ENCODE measurements around the gene VSIR.

Gene VSIR

GRCh38 chr10:71727105-71727737, 46.1 kb downstream of the VSIR start:
- DNase-seq, result no peak

- no peak for DNase-seq
These were observed 46.7 kb downstream of the VSIR start for GRCh38 chr10:71726580-71727104.

- no peak for DNase-seq
These were observed 47.2 kb downstream of the VSIR start for GRCh38 chr10:71725998-71726579.

- DNase-seq, result no peak
These were observed 48.1 kb downstream of the VSIR start for GRCh38 chr10:71725249-71725648.

- no peak for DNase-seq
These were observed 48.8 kb downstream of the VSIR start for GRCh38 chr10:71724539-71724938.

- no peak for DNase-seq
These were observed 50.0 kb downstream of the VSIR start for GRCh38 chr10:71723311-71723710.

- DNase-seq, result no peak
These were observed 50.5 kb downstream of the VSIR start for GRCh38 chr10:71722849-71723248.

GRCh38 chr10:71721313-71721712, 52.0 kb downstream of the VSIR start:
- no peak for DNase-seq

GRCh38 chr10:71720288-71720687, 53.0 kb downstream of the VSIR start:
- DNase-seq, result no peak

GRCh38 chr10:71719464-71720201, 53.7 kb downstream of the VSIR start, which contains the start of gene C10orf105:
Gene C10orf105, minus strand, starts transcription at chr10:71719778. Its CDS starts 3,441 bp downstream, at chr10:71716337.
- no peak for DNase-seq

GRCh38 chr10:71719042-71719441, 54.3 kb downstream of the VSIR start:
- DNase-seq, result no peak

GRCh38 chr10:71718165-71718698, 55.1 kb downstream of the VSIR start:
- DNase-seq, result no peak

GRCh38 chr10:71717551-71717951, 55.8 kb downstream of the VSIR start:
- DNase-seq, result no peak

- DNase-seq, result no peak
These were observed 56.3 kb downstream of the VSIR start for GRCh38 chr10:71717056-71717455.

- DNase-seq, result no peak
These were observed 56.9 kb downstream of the VSIR start for GRCh38 chr10:71716426-71716825.

- DNase-seq, result no peak
These were observed 57.5 kb downstream of the VSIR start for GRCh38 chr10:71715860-71716259.

- DNase-seq, result no peak
These were observed 58.3 kb downstream of the VSIR start for GRCh38 chr10:71715026-71715425.

- DNase-seq, result no peak
These were observed 58.7 kb downstream of the VSIR start for GRCh38 chr10:71714592-71714991.

- DNase-seq, result no peak
These were observed 59.3 kb downstream of the VSIR start for GRCh38 chr10:71714031-71714410.

- no peak for DNase-seq
These were observed 59.9 kb downstream of the VSIR start for GRCh38 chr10:71713135-71714030.

GRCh38 chr10:71712572-71713134, 60.7 kb downstream of the VSIR start:
- DNase-seq, result no peak

GRCh38 chr10:71712170-71712569, 61.1 kb downstream of the VSIR start:
- no peak for DNase-seq

Data from NCI-H1048 (cell line).